ENCODE results near the gene MRPL17. TPM values are rescaled to one million over a fixed set of nuclear protein-coding genes. Genes with fewer than 3 reads are reported as not detected.
A peak's percentile ranks its signal among the peaks of the same experiment; 100 is the strongest.

MRPL17 gene
- total and polyA plus RNA-seq, 10 of the 15 experiments (the other 5 are each of a cell fraction or from before 2014, with no cell fraction given), result 60.3 to 171 (median 94.8) TPM

DNA sequence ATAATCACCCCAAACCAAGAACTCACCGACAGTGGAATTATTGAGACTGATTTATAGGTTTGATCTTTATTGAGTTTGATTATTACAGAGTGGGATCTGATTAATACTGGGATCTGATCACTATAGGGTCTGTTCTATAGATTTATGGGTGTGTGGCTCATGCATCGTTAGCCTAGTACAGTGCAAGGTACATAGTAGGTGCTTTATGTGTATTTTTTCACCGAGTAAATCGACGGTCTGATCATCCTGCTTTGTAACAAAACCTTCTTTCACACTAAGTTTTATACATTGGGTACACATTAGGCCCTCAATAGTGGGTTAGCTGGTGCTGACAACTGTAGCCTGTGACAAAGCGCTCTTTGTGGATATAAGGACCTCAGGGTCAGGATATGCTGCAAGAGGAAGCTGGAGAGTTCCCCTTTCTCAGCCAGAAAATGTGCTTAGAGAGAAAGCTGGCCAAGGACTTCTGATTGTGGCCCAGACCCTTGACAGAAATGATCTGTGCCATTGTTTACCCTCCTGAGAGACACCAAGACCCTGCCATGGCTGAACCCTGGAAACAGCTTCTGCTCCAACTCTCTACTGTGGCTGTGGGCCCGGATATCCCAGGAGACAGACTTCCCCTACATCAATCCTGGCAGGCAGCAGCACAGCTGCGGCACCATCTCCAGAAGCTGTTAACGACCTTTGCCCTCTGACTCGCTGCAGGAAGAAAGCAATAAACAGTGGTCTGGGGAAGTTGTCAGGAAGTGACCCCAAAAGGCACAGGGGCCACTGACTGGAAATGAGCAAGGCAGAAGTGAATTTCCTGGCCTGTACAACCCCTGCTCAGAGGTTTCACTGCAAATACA, 47.8 kb downstream of the MRPL17 start:
- SMC1A ChIA-PET (ENCODE audit: uncharacterized antibody, unreplicated experiment), result interaction anchor here (0.9 to 1.5 kb wide), 4 partner anchors 12 to 32 kb away, joined by 4 read pairs; no protein-coding TSS in a partner anchor
- 47% methylated on average over 10 of the region's 10 CpGs for WGBS (ENCODE audit: insufficient coverage, insufficient replicate concordance, low lambda C conversion rate, missing lambda C conversion rate)
- Histone ChIP-seq H3K4me2 (ENCODE audit: control insufficient read depth, insufficient read depth) (no peak overlapping the region), H3K4me3 (no peak overlapping the region), H3K79me2 (ENCODE audit: control insufficient read depth, insufficient read depth, low read length) (no peaks in the 10 kb centered on the region), H3K27me3 (replicated peaks in 1 of 2; ENCODE audit: control insufficient read depth in 2 of 2, insufficient read depth in 2 of 2, low read length in 1 of 2) (no peaks in the 10 kb centered on the region), H3K36me3 (ENCODE audit: control insufficient read depth in 2 of 2, insufficient read depth in 2 of 2, low read length in 1 of 2) (no peaks in the 10 kb centered on the region), H3K9ac (ENCODE audit: control insufficient read depth, insufficient read depth, low read length) (no peak overlapping the region), H4K20me1 (ENCODE audit: control insufficient read depth, insufficient read depth) (no peaks in the 10 kb centered on the region), H3K9me3 (replicated peaks; ENCODE audit: control insufficient read depth, insufficient read depth, low read length) (no peaks in the 10 kb centered on the region), H2AFZ (ENCODE audit: control insufficient read depth, low read depth, low read length) (no peak overlapping the region), H3K4me1 (ENCODE audit: control insufficient read depth, insufficient read depth, low read length) (no peaks in the 10 kb centered on the region), H3K27ac (ENCODE audit: control insufficient read depth, insufficient read depth) (no peak overlapping the region)
- POLR2A ChIA-PET, result interaction anchor here (0.9 to 1.4 kb wide), 3 partner anchors 24 to 48 kb away, joined by 3 to 4 read pairs (median 3); partner anchors contain the start of genes MRPL17 and TAF10
- RAD21 ChIA-PET (ENCODE audit: unreplicated experiment), result no interaction called here
- peak; percentile 59 for TF ChIP-seq NR2F1 (conservative IDR thresholded peaks at IDR 0.05)
- TF ChIP-seq IKZF2 (IDR thresholded peaks at IDR 0.05), result 0 out of 4 replicates have a peak, but pooled peaks of 1 of the 2 experiments have one; percentile 21
- TF ChIP-seq RBBP5 (conservative IDR thresholded peaks at IDR 0.05), result no peak
- peak; percentile 48 for TF ChIP-seq IKZF1 (conservative IDR thresholded peaks at IDR 0.05)
- TF ChIP-seq, protein P1, sequence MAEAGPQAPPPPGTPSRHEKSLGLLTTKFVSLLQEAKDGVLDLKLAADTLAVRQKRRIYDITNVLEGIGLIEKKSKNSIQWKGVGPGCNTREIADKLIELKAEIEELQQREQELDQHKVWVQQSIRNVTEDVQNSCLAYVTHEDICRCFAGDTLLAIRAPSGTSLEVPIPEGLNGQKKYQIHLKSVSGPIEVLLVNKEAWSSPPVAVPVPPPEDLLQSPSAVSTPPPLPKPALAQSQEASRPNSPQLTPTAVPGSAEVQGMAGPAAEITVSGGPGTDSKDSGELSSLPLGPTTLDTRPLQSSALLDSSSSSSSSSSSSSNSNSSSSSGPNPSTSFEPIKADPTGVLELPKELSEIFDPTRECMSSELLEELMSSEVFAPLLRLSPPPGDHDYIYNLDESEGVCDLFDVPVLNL (IDR thresholded peaks at IDR 0.05; ENCODE audit: low read depth, low read length), result no peak
- peak; percentile 42; the same call in 1 of the 2 replicates for TF ChIP-seq NR2C1 (IDR thresholded peaks at IDR 0.05)
- no peak for TF ChIP-seq BACH1 (IDR thresholded peaks at IDR 0.05; ENCODE audit: borderline replicate concordance)
- in situ Hi-C loops (cut with MboI) (no loop called here), intact Hi-C loops (cut with micrococcal nuclease; ENCODE audit: unreplicated experiment) (no loop called here)
- ATAC-seq (peak; percentile 13; the same call in 1 of the 3 replicates), FAIRE-seq (no peak), DNase-seq (ENCODE audit: low read depth, low spot score) (no peak)
- CTCF ChIA-PET, result no interaction called here
- no TSS peak for BruUV-seq (replicated peaks)

Measured in GM12878 (cell line).